ENCODE results near the gene GALNT2. TPM values are rescaled to one million over a fixed set of nuclear protein-coding genes. Genes with fewer than 3 reads are reported as not detected.

GALNT2 gene
- total and polyA plus RNA-seq, 5 donors: 27.4 to 45.5 (median 38.8) TPM

- Histone ChIP-seq H3K4me3 (ENCODE audit: low read length) (no peak overlapping the region), H3K27ac (ENCODE audit: low read length) (peak overlapping the region; percentile 65), H3K27me3 (ENCODE audit: control insufficient read depth, insufficient read depth) (no peaks in the 10 kb centered on the region), H3K4me1 (ENCODE audit: control insufficient read depth, insufficient read depth, low read length) (peaks cover 14% of the 10 kb centered on the region), H3K9me3 (ENCODE audit: control insufficient read depth, low read length) (no peaks in the 10 kb centered on the region)
- WGBS: 67% methylated on average over 10 of the region's 10 CpGs
- intact Hi-C loops (cut with DNase I): no loop called here
- peak; percentile 21 to 50 for ATAC-seq
- no peak for DNase-seq
Measured at GRCh38 chr1:230105754-230106625, 39.0 kb downstream of the GALNT2 start.

GRCh38 chr1:230107941-230108340 is 40.9 kb downstream of the GALNT2 start:
- Histone ChIP-seq H3K27me3 (ENCODE audit: control insufficient read depth, insufficient read depth) (no peaks in the 10 kb centered on the region), H3K4me1 (ENCODE audit: control insufficient read depth, insufficient read depth, low read length) (peaks cover 16% of the 10 kb centered on the region), H3K9me3 (ENCODE audit: control insufficient read depth, low read length) (no peaks in the 10 kb centered on the region), H3K27ac (ENCODE audit: low read length) (no peak overlapping the region), H3K4me3 (ENCODE audit: low read length) (no peak overlapping the region)
- intact Hi-C loops (cut with DNase I): no loop called here
- DNase-seq: no peak
- 87% methylated on average over 6 of the region's 6 CpGs for WGBS
- no peak for ATAC-seq

- WGBS: 93% methylated on average over 12 of the region's 12 CpGs
- Histone ChIP-seq H3K27ac (ENCODE audit: low read length) (no peak overlapping the region), H3K4me1 (ENCODE audit: control insufficient read depth, insufficient read depth, low read length) (peaks cover 21% of the 10 kb centered on the region), H3K4me3 (ENCODE audit: low read length) (no peak overlapping the region), H3K9me3 (ENCODE audit: control insufficient read depth, low read length) (no peaks in the 10 kb centered on the region), H3K27me3 (ENCODE audit: control insufficient read depth, insufficient read depth) (no peaks in the 10 kb centered on the region)
- intact Hi-C loops (cut with DNase I): no loop called here
- DNase-seq (no peak), ATAC-seq (no peak)
Measured at GRCh38 chr1:230108580-230108979, 41.5 kb downstream of the GALNT2 start.

GRCh38 chr1:230109066-230109465 is 42.0 kb downstream of the GALNT2 start:
- Histone ChIP-seq H3K27me3 (ENCODE audit: control insufficient read depth, insufficient read depth) (no peaks in the 10 kb centered on the region), H3K4me3 (ENCODE audit: low read length) (no peak overlapping the region), H3K4me1 (ENCODE audit: control insufficient read depth, insufficient read depth, low read length) (peaks cover 22% of the 10 kb centered on the region), H3K27ac (ENCODE audit: low read length) (no peak overlapping the region), H3K9me3 (ENCODE audit: control insufficient read depth, low read length) (no peaks in the 10 kb centered on the region)
- 93% methylated on average over 11 of the region's 11 CpGs for WGBS
- no peak for ATAC-seq
- intact Hi-C loops (cut with DNase I): no loop called here
- no peak for DNase-seq

- Histone ChIP-seq H3K4me3 (ENCODE audit: low read length) (no peak overlapping the region), H3K4me1 (ENCODE audit: control insufficient read depth, insufficient read depth, low read length) (peaks cover 20% of the 10 kb centered on the region), H3K9me3 (ENCODE audit: control insufficient read depth, low read length) (no peaks in the 10 kb centered on the region), H3K27me3 (ENCODE audit: control insufficient read depth, insufficient read depth) (no peaks in the 10 kb centered on the region), H3K27ac (ENCODE audit: low read length) (no peak overlapping the region)
- ATAC-seq (no peak), DNase-seq (no peak)
- WGBS: 72% methylated on average over 11 of the region's 11 CpGs
- intact Hi-C loops (cut with DNase I): no loop called here
Measured at GRCh38 chr1:230109895-230110667, 43.0 kb downstream of the GALNT2 start.

- H3K4me3 ChIP-seq (ENCODE audit: low read length): no peak overlapping the region
- peaks cover 12% of the 10 kb centered on the region for H3K4me1 ChIP-seq (ENCODE audit: control insufficient read depth, insufficient read depth, low read length)
- intact Hi-C loops (cut with DNase I): no loop called here
- DNase-seq (no peak), ATAC-seq (no peak)
- WGBS: 90% methylated on average over 8 of the region's 8 CpGs
- no peak overlapping the region for H3K27ac ChIP-seq (ENCODE audit: low read length)
- no peaks in the 10 kb centered on the region for H3K27me3 ChIP-seq (ENCODE audit: control insufficient read depth, insufficient read depth)
- no peaks in the 10 kb centered on the region for H3K9me3 ChIP-seq (ENCODE audit: control insufficient read depth, low read length)
Measured at GRCh38 chr1:230110971-230111370, 43.9 kb downstream of the GALNT2 start.

- Histone ChIP-seq H3K4me3 (ENCODE audit: low read length) (no peak overlapping the region), H3K27me3 (ENCODE audit: control insufficient read depth, insufficient read depth) (no peaks in the 10 kb centered on the region), H3K27ac (ENCODE audit: low read length) (no peak overlapping the region), H3K9me3 (ENCODE audit: control insufficient read depth, low read length) (no peaks in the 10 kb centered on the region), H3K4me1 (ENCODE audit: control insufficient read depth, insufficient read depth, low read length) (peaks cover 10% of the 10 kb centered on the region)
- no peak for DNase-seq
- WGBS: 68% methylated on average over 7 of the region's 7 CpGs
- intact Hi-C loops (cut with DNase I): no loop called here
- ATAC-seq: no peak
Measured at GRCh38 chr1:230112131-230112701, 45.2 kb downstream of the GALNT2 start.

GRCh38 chr1:230112782-230113181 is 45.7 kb downstream of the GALNT2 start:
- Histone ChIP-seq H3K9me3 (ENCODE audit: control insufficient read depth, low read length) (no peaks in the 10 kb centered on the region), H3K27me3 (ENCODE audit: control insufficient read depth, insufficient read depth) (no peaks in the 10 kb centered on the region), H3K4me1 (ENCODE audit: control insufficient read depth, insufficient read depth, low read length) (peaks cover 10% of the 10 kb centered on the region), H3K27ac (ENCODE audit: low read length) (peak overlapping the region; percentile 40), H3K4me3 (ENCODE audit: low read length) (no peak overlapping the region)
- intact Hi-C loops (cut with DNase I): no loop called here
- ATAC-seq (no peak), DNase-seq (no peak)
- WGBS: 91% methylated on average over 5 of the region's 5 CpGs

- Histone ChIP-seq H3K27ac (ENCODE audit: low read length) (peak overlapping the region; percentile 40), H3K4me1 (ENCODE audit: control insufficient read depth, insufficient read depth, low read length) (peaks cover 10% of the 10 kb centered on the region), H3K4me3 (ENCODE audit: low read length) (no peak overlapping the region), H3K9me3 (ENCODE audit: control insufficient read depth, low read length) (no peaks in the 10 kb centered on the region), H3K27me3 (ENCODE audit: control insufficient read depth, insufficient read depth) (no peaks in the 10 kb centered on the region)
- no peak for ATAC-seq
- intact Hi-C loops (cut with DNase I): no loop called here
- DNase-seq: no peak
- 92% methylated on average over 4 of the region's 4 CpGs for WGBS
Measured at GRCh38 chr1:230113235-230113592, 46.2 kb downstream of the GALNT2 start.

GRCh38 chr1:230113593-230114236 is 46.7 kb downstream of the GALNT2 start:
- Histone ChIP-seq H3K4me3 (ENCODE audit: low read length) (no peak overlapping the region), H3K27me3 (ENCODE audit: control insufficient read depth, insufficient read depth) (no peaks in the 10 kb centered on the region), H3K4me1 (ENCODE audit: control insufficient read depth, insufficient read depth, low read length) (peaks cover 12% of the 10 kb centered on the region), H3K9me3 (ENCODE audit: control insufficient read depth, low read length) (no peaks in the 10 kb centered on the region), H3K27ac (ENCODE audit: low read length) (peak overlapping the region; percentile 46)
- ATAC-seq (peak; percentile 75 to 90), DNase-seq (peak in 2 of 3 donors; percentile 69 to 75)
- intact Hi-C loops (cut with DNase I): no loop called here
- 47% methylated on average over 17 of the region's 17 CpGs for WGBS

Measured in right cardiac atrium (tissue), 5 donors.